T-helper 17 cell (primary cell): ENCODE data around the gene RITA1. TPM values are rescaled to one million over a fixed set of nuclear protein-coding genes. Genes with fewer than 3 reads are reported as not detected.
"Not testable (repeated sequence)": the region's sequence is repeated elsewhere in the genome, so short reads cannot be mapped to it uniquely, and the experiment has no call there.

Source experiments
- ATAC-seq: fragments of 150-1000 bp; cut with Tn5 transposase; 2 replicates; pipeline ENCODE4 v1.10.0; 2021; ENCODE audit warnings: mild to moderate bottlenecking, moderate library complexity
- DNase-seq, 3 donors: peaks; one replicate each; pipeline versions ENCODE4 v3.0.0 to v3.0.0-alpha.2; 2020 to 2021
- H3K9me3 ChIP-seq: one replicate; pipeline ENCODE4 v1.7.0; 2013; ENCODE audit warnings: low read length, mild to moderate bottlenecking; ENCODE audit not compliant: control insufficient read depth, poor library complexity, severe bottlenecking
- H3K27ac Mint-ChIP-seq: one replicate; pipeline ENCODE4 v1.8.0; 2022; ENCODE audit warnings: mild to moderate bottlenecking, moderate library complexity, mixed read lengths
- H3K27me3 Mint-ChIP-seq: one replicate; pipeline ENCODE4 v1.8.0; 2022; ENCODE audit warnings: mixed read lengths
- H3K36me3 Mint-ChIP-seq: one replicate; pipeline ENCODE4 v1.8.0; 2022; ENCODE audit warnings: low read depth, mixed read lengths
- H3K4me1 Mint-ChIP-seq: one replicate; pipeline ENCODE4 v1.8.0; 2022; ENCODE audit warnings: mild to moderate bottlenecking, mixed read lengths
- H3K4me3 Mint-ChIP-seq: one replicate; pipeline ENCODE4 v1.8.0; 2022; ENCODE audit warnings: mild to moderate bottlenecking, moderate library complexity, mixed read lengths
- total RNA-seq, 4 donors: library from RNA in 2 of 4; stranded (reverse) in 2 of 4; gene quantifications; one replicate each; pipeline ENCODE4 v1.2.3 and lab custom pipeline; 2022 to 2026

RITA1 gene
- total RNA-seq, 2 donors from 2014 or later: 5.1 to 8.6 TPM

DNA sequence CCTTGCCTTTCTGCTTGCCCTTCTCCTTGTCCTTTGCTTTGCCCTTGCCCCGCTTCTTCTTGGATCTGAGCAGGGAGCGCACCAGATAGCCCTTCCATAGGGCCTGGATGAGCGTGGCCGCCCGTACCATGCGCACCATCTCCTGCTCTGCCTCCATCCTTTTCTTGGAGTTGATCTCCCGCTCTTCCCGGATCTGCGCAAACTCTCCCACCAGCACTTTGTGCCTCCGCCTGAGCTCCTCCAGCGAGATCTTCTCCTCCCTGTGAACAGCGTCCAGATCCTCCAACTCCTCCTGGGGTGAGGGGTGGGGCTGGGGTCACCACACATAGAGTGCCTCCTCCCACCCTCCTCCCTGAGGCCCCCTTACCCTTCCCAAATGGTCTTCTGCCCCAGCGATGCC lies 10.1 kb downstream of the RITA1 start:
- Mint-ChIP-seq H3K27ac (no peak overlapping the region), H3K4me1 (peaks cover 10% of the 10 kb centered on the region), H3K36me3 (no peaks in the 10 kb centered on the region), H3K27me3 (no peaks in the 10 kb centered on the region), H3K4me3 (no peak overlapping the region)
- no peak for ATAC-seq
- no peak for DNase-seq
- H3K9me3 ChIP-seq: no peaks in the 10 kb centered on the region

DNA sequence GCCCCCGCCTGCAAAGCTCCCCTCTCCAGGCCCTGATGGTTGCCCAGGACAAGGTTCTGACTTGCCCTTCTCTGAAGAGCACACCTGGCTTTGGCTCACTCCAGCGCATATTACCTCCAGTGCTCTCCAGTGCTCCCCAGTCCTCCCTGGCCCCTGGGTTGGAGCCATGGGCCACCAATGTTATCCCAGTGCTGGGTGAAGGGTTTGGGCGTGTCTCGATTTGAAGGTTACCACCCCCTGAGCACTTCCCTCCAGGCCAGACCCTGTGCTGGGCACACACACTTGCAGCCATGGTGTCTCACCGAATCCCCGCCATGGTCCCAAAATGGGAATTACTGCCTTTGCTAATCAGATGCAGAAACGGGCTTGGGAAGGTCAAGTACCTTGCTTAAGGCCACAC lies 11.1 kb downstream of the RITA1 start:
- no peaks in the 10 kb centered on the region for H3K27me3 Mint-ChIP-seq
- H3K4me3 Mint-ChIP-seq: no peak overlapping the region
- H3K27ac Mint-ChIP-seq: no peak overlapping the region
- no peaks in the 10 kb centered on the region for H3K36me3 Mint-ChIP-seq
- ATAC-seq: no peak
- peaks cover 10% of the 10 kb centered on the region for H3K4me1 Mint-ChIP-seq
- no peak for DNase-seq
- no peaks in the 10 kb centered on the region for H3K9me3 ChIP-seq

DNA sequence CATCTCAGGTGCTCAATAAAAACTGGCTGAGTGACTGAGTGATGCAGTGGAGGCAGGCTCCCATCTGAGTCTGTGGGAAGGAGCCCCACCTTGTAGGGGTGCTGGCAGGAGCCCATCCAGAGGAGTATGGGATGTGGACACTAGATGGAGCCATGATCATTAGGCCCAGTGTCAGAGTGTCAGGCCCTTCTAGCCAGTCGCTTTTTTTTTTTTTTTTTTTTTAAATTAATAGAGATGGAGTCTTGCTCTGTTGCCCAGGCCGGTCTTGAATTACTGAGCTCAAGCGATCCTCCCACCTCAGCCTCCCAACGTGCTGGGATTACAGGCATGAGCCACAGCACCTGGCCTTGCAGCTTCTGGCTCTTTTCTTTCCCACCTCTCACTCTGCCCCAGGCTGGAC lies 11.5 kb downstream of the RITA1 start:
- Mint-ChIP-seq H3K4me3 (no peak overlapping the region), H3K4me1 (peaks cover 10% of the 10 kb centered on the region), H3K27ac (no peak overlapping the region), H3K36me3 (no peaks in the 10 kb centered on the region), H3K27me3 (no peaks in the 10 kb centered on the region)
- peak; percentile 97 for ATAC-seq
- no peaks in the 10 kb centered on the region for H3K9me3 ChIP-seq
- DNase-seq: peak in 2 of 3 donors; percentile 25 to 42

DNA sequence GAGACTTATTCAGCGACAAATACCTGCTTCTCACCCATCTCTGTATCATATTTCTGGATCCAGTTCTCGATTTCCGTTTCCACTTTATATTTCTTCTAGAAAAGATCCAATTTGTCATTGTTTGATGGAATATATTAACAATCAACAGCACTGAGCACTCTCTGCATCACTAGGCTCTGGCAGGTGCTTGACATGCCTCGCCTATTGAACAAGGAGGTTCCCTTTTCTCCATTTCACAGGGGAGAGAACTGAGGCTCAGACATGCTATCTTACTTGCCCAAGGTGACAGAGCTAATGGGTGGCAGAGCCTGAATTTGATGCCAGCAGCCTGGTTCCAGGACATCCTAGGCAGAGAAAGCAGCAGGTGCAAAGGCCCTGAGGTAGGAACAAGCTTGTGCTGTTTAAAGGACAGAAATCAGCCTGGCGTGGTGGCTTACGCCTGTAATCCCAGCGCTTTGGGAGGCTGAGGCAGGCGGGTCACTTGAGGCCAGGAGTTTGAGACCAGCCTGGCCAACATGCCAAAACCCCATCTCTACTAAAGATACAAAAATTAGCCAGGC lies 12.1 kb downstream of the RITA1 start:
- ATAC-seq: no peak
- H3K4me1 Mint-ChIP-seq: peaks cover 10% of the 10 kb centered on the region
- DNase-seq: no peak
- no peaks in the 10 kb centered on the region for H3K27me3 Mint-ChIP-seq
- no peaks in the 10 kb centered on the region for H3K9me3 ChIP-seq
- H3K4me3 Mint-ChIP-seq: no peak overlapping the region
- no peak overlapping the region for H3K27ac Mint-ChIP-seq
- no peaks in the 10 kb centered on the region for H3K36me3 Mint-ChIP-seq

DNA sequence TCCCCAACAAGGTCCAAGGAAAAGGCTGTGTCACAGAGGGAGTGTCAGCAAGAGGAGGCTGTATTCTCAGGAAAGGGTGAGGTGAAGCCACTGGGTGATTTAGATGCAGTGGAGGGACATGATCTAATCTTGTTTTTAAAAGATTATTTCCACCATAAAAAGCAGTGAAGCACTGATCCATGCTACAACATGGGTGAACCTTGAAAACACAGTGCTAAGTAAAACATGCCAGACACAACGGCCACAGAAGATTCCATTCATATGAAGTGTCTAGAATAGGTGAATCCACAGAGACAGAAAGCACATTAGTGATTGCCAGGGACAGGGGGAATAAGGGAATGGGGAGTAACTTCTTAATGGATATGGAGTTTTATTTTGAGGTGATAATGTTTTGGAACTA lies 12.8 kb downstream of the RITA1 start:
- no peak for ATAC-seq
- no peaks in the 10 kb centered on the region for H3K27me3 Mint-ChIP-seq
- H3K27ac Mint-ChIP-seq: peak overlapping the region; percentile 54

DNA sequence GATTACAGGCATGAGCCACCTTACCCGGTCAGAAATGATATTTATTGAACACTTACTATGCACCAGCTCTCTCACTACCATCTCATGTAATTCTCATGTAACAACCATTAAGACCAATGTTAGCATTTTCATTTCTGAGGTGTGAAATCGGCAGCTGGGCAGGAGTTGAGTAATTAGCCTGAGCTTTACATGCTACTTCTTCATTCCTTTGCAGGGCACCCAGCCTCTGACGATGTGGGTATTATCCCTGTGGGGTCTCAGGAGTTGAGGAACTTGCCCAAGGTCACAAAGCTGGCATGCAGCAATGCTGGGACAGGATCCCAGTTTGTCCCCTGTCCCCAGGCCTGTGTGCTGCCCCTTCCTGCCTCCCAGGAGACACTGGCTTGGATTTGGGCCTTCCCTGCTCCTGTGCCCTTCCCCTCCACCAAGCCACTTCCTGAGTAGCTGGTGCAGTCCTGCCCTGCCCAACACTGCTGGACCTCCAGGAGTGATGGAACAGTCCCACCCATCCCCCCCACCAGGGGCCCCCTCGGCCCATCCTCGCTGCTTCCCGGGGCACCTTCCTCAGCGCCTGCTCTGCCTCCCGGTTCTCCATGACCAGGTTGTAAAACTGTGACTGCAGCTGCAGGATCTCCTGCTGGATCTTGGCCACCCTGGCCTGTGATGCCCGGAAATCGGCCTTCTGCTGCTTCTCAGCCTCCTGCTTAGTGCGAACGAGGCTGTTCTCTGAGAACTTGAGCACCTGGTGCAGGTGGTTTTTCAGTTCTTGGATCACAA lies 14.7 kb downstream of the RITA1 start:
- Mint-ChIP-seq H3K27me3 (no peaks in the 10 kb centered on the region), H3K27ac (no peak overlapping the region), H3K4me1 (peaks cover 7% of the 10 kb centered on the region), H3K36me3 (no peaks in the 10 kb centered on the region), H3K4me3 (no peak overlapping the region)
- no peak for ATAC-seq
- H3K9me3 ChIP-seq: no peaks in the 10 kb centered on the region
- no peak for DNase-seq

More for the DNA sequence above, 12.8 kb downstream of the RITA1 start:
- H3K9me3 ChIP-seq: no peaks in the 10 kb centered on the region
- H3K4me3 Mint-ChIP-seq: no peak overlapping the region
- peaks cover 10% of the 10 kb centered on the region for H3K4me1 Mint-ChIP-seq
- DNase-seq: no peak
- H3K36me3 Mint-ChIP-seq: no peaks in the 10 kb centered on the region

GRCh38 chr12:113201187-113202177 lies 16.0 kb downstream of the RITA1 start:
- Mint-ChIP-seq H3K27ac (no peak overlapping the region), H3K36me3 (no peaks in the 10 kb centered on the region), H3K27me3 (no peaks in the 10 kb centered on the region), H3K4me1 (peaks cover 4% of the 10 kb centered on the region), H3K4me3 (no peak overlapping the region)
- ATAC-seq (no peak), DNase-seq (no peak)
- H3K9me3 ChIP-seq: no peaks in the 10 kb centered on the region

- H3K27ac Mint-ChIP-seq: no peak overlapping the region
- no peaks in the 10 kb centered on the region for H3K27me3 Mint-ChIP-seq
- DNase-seq: no peak
- no peaks in the 10 kb centered on the region for H3K9me3 ChIP-seq
- no peak for ATAC-seq
- no peaks in the 10 kb centered on the region for H3K36me3 Mint-ChIP-seq
- H3K4me1 Mint-ChIP-seq: peaks cover 5% of the 10 kb centered on the region
- H3K4me3 Mint-ChIP-seq: no peak overlapping the region
Observed at GRCh38 chr12:113202300-113203075, 17.0 kb downstream of the RITA1 start.

- Mint-ChIP-seq H3K4me1 (peaks cover 14% of the 10 kb centered on the region), H3K4me3 (no peak overlapping the region), H3K27me3 (no peaks in the 10 kb centered on the region), H3K36me3 (no peaks in the 10 kb centered on the region), H3K27ac (no peak overlapping the region)
- DNase-seq: no peak
- H3K9me3 ChIP-seq: no peaks in the 10 kb centered on the region
- no peak for ATAC-seq
Observed at GRCh38 chr12:113203852-113204760, 18.6 kb downstream of the RITA1 start.

GRCh38 chr12:113204804-113205203 lies 19.3 kb downstream of the RITA1 start:
- H3K36me3 Mint-ChIP-seq: no peaks in the 10 kb centered on the region
- no peak overlapping the region for H3K27ac Mint-ChIP-seq
- H3K4me1 Mint-ChIP-seq: peaks cover 17% of the 10 kb centered on the region
- no peak overlapping the region for H3K4me3 Mint-ChIP-seq
- no peaks in the 10 kb centered on the region for H3K9me3 ChIP-seq
- ATAC-seq: no peak
- no peaks in the 10 kb centered on the region for H3K27me3 Mint-ChIP-seq
- DNase-seq: no peak

- not testable (repeated sequence) for DNase-seq, ATAC-seq, H3K9me3 ChIP-seq, H3K4me3 Mint-ChIP-seq, H3K27me3 Mint-ChIP-seq, H3K36me3 Mint-ChIP-seq
- Mint-ChIP-seq H3K27ac (peak overlapping the region; percentile 95), H3K4me1 (peaks cover 24% of the 10 kb centered on the region)
Observed at GRCh38 chr12:113206802-113207201, 21.3 kb downstream of the RITA1 start.

DNA sequence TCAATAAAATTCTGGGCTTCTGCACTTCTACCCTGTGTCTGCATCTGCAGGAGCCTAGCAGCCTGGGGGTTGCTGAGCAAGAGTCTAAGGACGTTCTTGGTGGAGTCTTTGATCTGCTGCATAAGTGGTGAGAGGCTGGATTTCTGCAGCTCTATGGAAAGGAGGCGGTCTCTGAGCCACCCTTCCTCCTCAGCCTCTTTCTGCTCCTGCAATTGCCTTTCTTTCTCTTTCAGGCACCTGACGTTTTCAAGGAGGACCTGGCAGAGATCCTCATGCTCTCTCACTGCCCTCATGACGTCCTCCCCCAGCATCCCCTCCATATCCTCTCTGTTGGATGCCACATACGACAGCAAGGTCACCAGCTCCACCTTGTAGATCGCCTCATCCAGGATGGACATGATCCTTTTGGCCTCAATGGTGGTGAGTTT lies 22.1 kb downstream of the RITA1 start:
- Mint-ChIP-seq H3K4me1 (peaks cover 24% of the 10 kb centered on the region), H3K27me3 (no peaks in the 10 kb centered on the region), H3K36me3 (no peaks in the 10 kb centered on the region), H3K27ac (peak overlapping the region; percentile 95), H3K4me3 (peak overlapping the region; percentile 89)
- ATAC-seq: peak; percentile 35
- no peaks in the 10 kb centered on the region for H3K9me3 ChIP-seq
- DNase-seq: no peak
